ENCODE data around the gene GNAL.

Gene GNAL

DNA sequence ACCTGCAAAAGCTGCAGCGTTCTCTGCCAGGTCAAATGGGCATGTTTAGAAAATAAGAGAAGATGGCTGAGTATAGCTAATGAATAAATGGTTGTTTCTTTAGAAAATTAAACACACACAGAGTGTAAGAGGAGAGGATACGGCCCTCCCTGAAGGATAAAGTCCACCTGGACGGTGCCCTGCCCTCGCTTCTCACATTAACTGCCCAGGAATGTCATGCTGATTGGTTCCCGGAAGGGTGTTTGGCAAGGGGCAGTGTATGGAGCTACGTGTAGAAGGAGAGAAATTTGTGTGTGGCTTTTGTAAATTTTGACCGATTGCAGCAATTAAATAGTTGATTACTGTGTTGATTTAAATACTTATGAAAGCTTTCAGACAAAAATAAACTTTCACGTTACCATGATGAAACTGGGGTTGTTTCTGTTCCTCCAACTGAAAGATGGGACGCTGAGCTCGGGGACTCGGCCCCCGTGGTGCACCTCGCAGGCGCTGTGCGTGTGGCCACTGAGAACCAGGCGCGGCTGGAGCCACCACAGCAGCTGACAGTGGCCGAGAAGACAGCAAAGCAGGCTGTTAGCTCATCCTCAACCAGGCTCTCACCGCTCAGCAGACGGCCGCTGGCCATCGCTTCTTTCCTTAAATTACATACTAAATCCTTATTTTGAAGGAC lies 196.3 kb downstream of the GNAL start:
- no peak for DNase-seq
- TF ChIP-seq, protein P1, sequence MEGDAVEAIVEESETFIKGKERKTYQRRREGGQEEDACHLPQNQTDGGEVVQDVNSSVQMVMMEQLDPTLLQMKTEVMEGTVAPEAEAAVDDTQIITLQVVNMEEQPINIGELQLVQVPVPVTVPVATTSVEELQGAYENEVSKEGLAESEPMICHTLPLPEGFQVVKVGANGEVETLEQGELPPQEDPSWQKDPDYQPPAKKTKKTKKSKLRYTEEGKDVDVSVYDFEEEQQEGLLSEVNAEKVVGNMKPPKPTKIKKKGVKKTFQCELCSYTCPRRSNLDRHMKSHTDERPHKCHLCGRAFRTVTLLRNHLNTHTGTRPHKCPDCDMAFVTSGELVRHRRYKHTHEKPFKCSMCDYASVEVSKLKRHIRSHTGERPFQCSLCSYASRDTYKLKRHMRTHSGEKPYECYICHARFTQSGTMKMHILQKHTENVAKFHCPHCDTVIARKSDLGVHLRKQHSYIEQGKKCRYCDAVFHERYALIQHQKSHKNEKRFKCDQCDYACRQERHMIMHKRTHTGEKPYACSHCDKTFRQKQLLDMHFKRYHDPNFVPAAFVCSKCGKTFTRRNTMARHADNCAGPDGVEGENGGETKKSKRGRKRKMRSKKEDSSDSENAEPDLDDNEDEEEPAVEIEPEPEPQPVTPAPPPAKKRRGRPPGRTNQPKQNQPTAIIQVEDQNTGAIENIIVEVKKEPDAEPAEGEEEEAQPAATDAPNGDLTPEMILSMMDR (IDR thresholded peaks at IDR 0.05; ENCODE audit: borderline replicate concordance, extremely low read depth, low read length, poor library complexity, severe bottlenecking) = no peak
- Histone ChIP-seq H2AFZ (ENCODE audit: low read depth, low read length) (no peak overlapping the region), H3K4me1 (ENCODE audit: insufficient read depth, low read length) (no peaks in the 10 kb centered on the region), H4K20me1 (ENCODE audit: insufficient read depth, low read length) (no peaks in the 10 kb centered on the region), H3K4me3 (ENCODE audit: low read depth in 1 of 2, low read length in 2 of 2) (no peak overlapping the region), H3K9ac (ENCODE audit: low read depth, low read length) (no peak overlapping the region), H3K36me3 (ENCODE audit: insufficient read depth, low read length) (peaks cover 55% of the 10 kb centered on the region), H3K9me3 (ENCODE audit: insufficient read depth, low read length, severe bottlenecking) (no peaks in the 10 kb centered on the region), H3K27me3 (ENCODE audit: insufficient read depth, low read length, poor library complexity) (no peaks in the 10 kb centered on the region), H3K4me2 (ENCODE audit: insufficient read depth, low read length) (no peak overlapping the region), H3K79me2 (ENCODE audit: insufficient read depth, low read length) (no peaks in the 10 kb centered on the region), H3K27ac (ENCODE audit: low read length) (no peak overlapping the region)
- no peak for ATAC-seq (ENCODE audit: insufficient read depth, low read depth)

DNA sequence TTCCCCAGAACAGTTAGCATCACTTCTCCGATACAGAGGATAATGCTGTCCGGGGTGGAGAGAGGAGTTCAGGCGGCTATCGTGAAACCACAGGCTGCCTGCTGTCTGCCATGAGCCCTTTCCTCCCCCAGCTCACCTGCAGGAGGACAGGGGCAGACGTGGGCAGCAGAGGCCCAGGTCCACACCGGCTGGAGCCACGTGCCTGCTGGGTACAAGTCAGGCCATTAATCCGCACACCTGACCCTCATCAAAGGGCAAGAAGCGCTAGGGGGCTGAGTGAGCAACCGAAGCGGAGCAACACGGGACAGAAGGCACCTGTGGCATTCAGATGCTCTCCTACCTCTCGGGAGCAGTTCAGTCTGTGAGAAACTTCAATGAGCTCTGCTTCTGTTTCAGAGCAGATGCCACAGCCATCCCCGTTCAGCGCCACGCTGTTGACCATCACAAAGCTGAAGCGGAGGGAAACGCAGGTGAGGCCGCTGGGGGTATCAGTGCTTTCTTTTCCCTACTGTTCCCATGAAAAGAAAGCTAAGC lies 197.6 kb downstream of the GNAL start:
- DNase-seq = no peak

GRCh38 chr18:11887328-11888128 lies 198.5 kb downstream of the GNAL start:
- H3K4me2 ChIP-seq (ENCODE audit: insufficient read depth, low read length) = no peak overlapping the region
- H4K20me1 ChIP-seq (ENCODE audit: insufficient read depth, low read length) = no peaks in the 10 kb centered on the region
- no peak overlapping the region for H2AFZ ChIP-seq (ENCODE audit: low read depth, low read length)
- no peaks in the 10 kb centered on the region for H3K79me2 ChIP-seq (ENCODE audit: insufficient read depth, low read length)
- no peak for TF ChIP-seq EZH2 (IDR thresholded peaks at IDR 0.05; ENCODE audit: borderline replicate concordance, low read depth, low read length, severe bottlenecking)
- TF ChIP-seq, protein P1 (IDR thresholded peaks at IDR 0.05; ENCODE audit: borderline replicate concordance, extremely low read depth, low read length, poor library complexity, severe bottlenecking) = no peak
- H3K9ac ChIP-seq (ENCODE audit: low read depth, low read length) = no peak overlapping the region
- ATAC-seq (ENCODE audit: insufficient read depth, low read depth) (no peak), DNase-seq (no peak)
- H3K9me3 ChIP-seq (ENCODE audit: insufficient read depth, low read length, severe bottlenecking) = no peaks in the 10 kb centered on the region
- H3K27ac ChIP-seq (ENCODE audit: low read length) = no peak overlapping the region
- H3K4me1 ChIP-seq (ENCODE audit: insufficient read depth, low read length) = no peaks in the 10 kb centered on the region
- no peak overlapping the region for H3K4me3 ChIP-seq (ENCODE audit: low read depth in 1 of 2, low read length in 2 of 2)
- H3K36me3 ChIP-seq (ENCODE audit: insufficient read depth, low read length) = peaks cover 65% of the 10 kb centered on the region
- no peaks in the 10 kb centered on the region for H3K27me3 ChIP-seq (ENCODE audit: insufficient read depth, low read length, poor library complexity)

More for the DNA sequence above, 197.6 kb downstream of the GNAL start:
- H3K4me1 ChIP-seq (ENCODE audit: insufficient read depth, low read length) = no peaks in the 10 kb centered on the region
- no peak overlapping the region for H3K9ac ChIP-seq (ENCODE audit: low read depth, low read length)
- no peaks in the 10 kb centered on the region for H3K9me3 ChIP-seq (ENCODE audit: insufficient read depth, low read length, severe bottlenecking)
- no peak overlapping the region for H2AFZ ChIP-seq (ENCODE audit: low read depth, low read length)
- no peak overlapping the region for H3K4me3 ChIP-seq (ENCODE audit: low read depth in 1 of 2, low read length in 2 of 2)
- H3K27me3 ChIP-seq (ENCODE audit: insufficient read depth, low read length, poor library complexity) = no peaks in the 10 kb centered on the region
- TF ChIP-seq EZH2 (IDR thresholded peaks at IDR 0.05; ENCODE audit: borderline replicate concordance, low read depth, low read length, severe bottlenecking) = no peak
- TF ChIP-seq, protein P1 (IDR thresholded peaks at IDR 0.05; ENCODE audit: borderline replicate concordance, extremely low read depth, low read length, poor library complexity, severe bottlenecking) = no peak
- H3K36me3 ChIP-seq (ENCODE audit: insufficient read depth, low read length) = peaks cover 60% of the 10 kb centered on the region
- H3K4me2 ChIP-seq (ENCODE audit: insufficient read depth, low read length) = no peak overlapping the region
- H4K20me1 ChIP-seq (ENCODE audit: insufficient read depth, low read length) = no peaks in the 10 kb centered on the region
- H3K79me2 ChIP-seq (ENCODE audit: insufficient read depth, low read length) = no peaks in the 10 kb centered on the region
- no peak overlapping the region for H3K27ac ChIP-seq (ENCODE audit: low read length)
- no peak for ATAC-seq (ENCODE audit: insufficient read depth, low read depth)

All from DND-41 (cell line).